Measurements from ENCODE around the gene UTS2R.

The UTS2R gene

GRCh38 chr17:82334622-82335394 is 36.8 kb upstream of the UTS2R start (continued):
- no peak for TF ChIP-seq ZNF140 (tag by site-specific recombination; IDR thresholded peaks at IDR 0.05)
- TF ChIP-seq SCRT1 (tag by site-specific recombination; IDR thresholded peaks at IDR 0.05; ENCODE audit: borderline replicate concordance): peak; percentile 70
- no peak for TF ChIP-seq ZNF768 (tag by site-specific recombination; IDR thresholded peaks at IDR 0.05)
- TF ChIP-seq, protein P1, sequence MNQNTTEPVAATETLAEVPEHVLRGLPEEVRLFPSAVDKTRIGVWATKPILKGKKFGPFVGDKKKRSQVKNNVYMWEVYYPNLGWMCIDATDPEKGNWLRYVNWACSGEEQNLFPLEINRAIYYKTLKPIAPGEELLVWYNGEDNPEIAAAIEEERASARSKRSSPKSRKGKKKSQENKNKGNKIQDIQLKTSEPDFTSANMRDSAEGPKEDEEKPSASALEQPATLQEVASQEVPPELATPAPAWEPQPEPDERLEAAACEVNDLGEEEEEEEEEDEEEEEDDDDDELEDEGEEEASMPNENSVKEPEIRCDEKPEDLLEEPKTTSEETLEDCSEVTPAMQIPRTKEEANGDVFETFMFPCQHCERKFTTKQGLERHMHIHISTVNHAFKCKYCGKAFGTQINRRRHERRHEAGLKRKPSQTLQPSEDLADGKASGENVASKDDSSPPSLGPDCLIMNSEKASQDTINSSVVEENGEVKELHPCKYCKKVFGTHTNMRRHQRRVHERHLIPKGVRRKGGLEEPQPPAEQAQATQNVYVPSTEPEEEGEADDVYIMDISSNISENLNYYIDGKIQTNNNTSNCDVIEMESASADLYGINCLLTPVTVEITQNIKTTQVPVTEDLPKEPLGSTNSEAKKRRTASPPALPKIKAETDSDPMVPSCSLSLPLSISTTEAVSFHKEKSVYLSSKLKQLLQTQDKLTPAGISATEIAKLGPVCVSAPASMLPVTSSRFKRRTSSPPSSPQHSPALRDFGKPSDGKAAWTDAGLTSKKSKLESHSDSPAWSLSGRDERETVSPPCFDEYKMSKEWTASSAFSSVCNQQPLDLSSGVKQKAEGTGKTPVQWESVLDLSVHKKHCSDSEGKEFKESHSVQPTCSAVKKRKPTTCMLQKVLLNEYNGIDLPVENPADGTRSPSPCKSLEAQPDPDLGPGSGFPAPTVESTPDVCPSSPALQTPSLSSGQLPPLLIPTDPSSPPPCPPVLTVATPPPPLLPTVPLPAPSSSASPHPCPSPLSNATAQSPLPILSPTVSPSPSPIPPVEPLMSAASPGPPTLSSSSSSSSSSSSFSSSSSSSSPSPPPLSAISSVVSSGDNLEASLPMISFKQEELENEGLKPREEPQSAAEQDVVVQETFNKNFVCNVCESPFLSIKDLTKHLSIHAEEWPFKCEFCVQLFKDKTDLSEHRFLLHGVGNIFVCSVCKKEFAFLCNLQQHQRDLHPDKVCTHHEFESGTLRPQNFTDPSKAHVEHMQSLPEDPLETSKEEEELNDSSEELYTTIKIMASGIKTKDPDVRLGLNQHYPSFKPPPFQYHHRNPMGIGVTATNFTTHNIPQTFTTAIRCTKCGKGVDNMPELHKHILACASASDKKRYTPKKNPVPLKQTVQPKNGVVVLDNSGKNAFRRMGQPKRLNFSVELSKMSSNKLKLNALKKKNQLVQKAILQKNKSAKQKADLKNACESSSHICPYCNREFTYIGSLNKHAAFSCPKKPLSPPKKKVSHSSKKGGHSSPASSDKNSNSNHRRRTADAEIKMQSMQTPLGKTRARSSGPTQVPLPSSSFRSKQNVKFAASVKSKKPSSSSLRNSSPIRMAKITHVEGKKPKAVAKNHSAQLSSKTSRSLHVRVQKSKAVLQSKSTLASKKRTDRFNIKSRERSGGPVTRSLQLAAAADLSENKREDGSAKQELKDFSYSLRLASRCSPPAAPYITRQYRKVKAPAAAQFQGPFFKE (tag by site-specific recombination; IDR thresholded peaks at IDR 0.05; ENCODE audit: borderline replicate concordance): no peak
- peak; percentile 35; the same call in 1 of the 2 replicates for TF ChIP-seq ZNF629 (tag by site-specific recombination; IDR thresholded peaks at IDR 0.05)
- no peak for TF ChIP-seq ZNF747 (tag by site-specific recombination; IDR thresholded peaks at IDR 0.05)
- TF ChIP-seq, protein P2, sequence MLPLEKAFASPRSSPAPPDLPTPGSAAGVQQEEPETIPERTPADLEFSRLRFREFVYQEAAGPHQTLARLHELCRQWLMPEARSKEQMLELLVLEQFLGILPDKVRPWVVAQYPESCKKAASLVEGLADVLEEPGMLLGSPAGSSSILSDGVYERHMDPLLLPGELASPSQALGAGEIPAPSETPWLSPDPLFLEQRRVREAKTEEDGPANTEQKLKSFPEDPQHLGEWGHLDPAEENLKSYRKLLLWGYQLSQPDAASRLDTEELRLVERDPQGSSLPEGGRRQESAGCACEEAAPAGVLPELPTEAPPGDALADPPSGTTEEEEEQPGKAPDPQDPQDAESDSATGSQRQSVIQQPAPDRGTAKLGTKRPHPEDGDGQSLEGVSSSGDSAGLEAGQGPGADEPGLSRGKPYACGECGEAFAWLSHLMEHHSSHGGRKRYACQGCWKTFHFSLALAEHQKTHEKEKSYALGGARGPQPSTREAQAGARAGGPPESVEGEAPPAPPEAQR (tag by site-specific recombination; IDR thresholded peaks at IDR 0.05): no peak
- TF ChIP-seq, protein P3, sequence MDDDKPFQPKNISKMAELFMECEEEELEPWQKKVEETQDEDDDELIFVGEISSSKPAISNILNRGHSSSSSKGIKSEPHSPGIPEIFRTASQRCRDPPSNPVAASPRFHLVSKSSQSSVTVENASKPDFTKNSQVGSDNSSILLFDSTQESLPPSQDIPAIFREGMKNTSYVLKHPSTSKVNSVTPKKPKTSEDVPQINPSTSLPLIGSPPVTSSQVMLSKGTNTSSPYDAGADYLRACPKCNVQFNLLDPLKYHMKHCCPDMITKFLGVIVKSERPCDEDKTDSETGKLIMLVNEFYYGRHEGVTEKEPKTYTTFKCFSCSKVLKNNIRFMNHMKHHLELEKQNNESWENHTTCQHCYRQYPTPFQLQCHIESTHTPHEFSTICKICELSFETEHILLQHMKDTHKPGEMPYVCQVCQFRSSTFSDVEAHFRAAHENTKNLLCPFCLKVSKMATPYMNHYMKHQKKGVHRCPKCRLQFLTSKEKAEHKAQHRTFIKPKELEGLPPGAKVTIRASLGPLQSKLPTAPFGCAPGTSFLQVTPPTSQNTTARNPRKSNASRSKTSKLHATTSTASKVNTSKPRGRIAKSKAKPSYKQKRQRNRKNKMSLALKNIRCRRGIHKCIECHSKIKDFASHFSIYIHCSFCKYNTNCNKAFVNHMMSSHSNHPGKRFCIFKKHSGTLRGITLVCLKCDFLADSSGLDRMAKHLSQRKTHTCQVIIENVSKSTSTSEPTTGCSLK (tag by site-specific recombination; IDR thresholded peaks at IDR 0.05): no peak
- no peak for TF ChIP-seq RBAK (tag by site-specific recombination; IDR thresholded peaks at IDR 0.05)
- TF ChIP-seq ZNF354C (tag by site-specific recombination; IDR thresholded peaks at IDR 0.05; ENCODE audit: borderline replicate concordance, low read depth): no peak
- TF ChIP-seq CTCF (tag by site-specific recombination; IDR thresholded peaks at IDR 0.05): no peak
- TF ChIP-seq ZNF366 (tag by site-specific recombination; conservative IDR thresholded peaks at IDR 0.05): peak; percentile 33; the same call in 1 of the 2 replicates
- peak; percentile 44; the same call in 1 of the 2 replicates for TF ChIP-seq PATZ1 (tag by site-specific recombination; IDR thresholded peaks at IDR 0.05)
- TF ChIP-seq ZNF202 (tag by site-specific recombination; IDR thresholded peaks at IDR 0.05; ENCODE audit: borderline replicate concordance): no peak
- TF ChIP-seq ZNF521 (tag by site-specific recombination; IDR thresholded peaks at IDR 0.05): no peak
- TF ChIP-seq ZNF16 (tag by site-specific recombination; IDR thresholded peaks at IDR 0.05; ENCODE audit: low read depth): no peak
- TF ChIP-seq SCRT2 (tag by site-specific recombination; IDR thresholded peaks at IDR 0.05): peak; percentile 97
- TF ChIP-seq ZNF280D (tag by site-specific recombination; IDR thresholded peaks at IDR 0.05): no peak
